ENCODE measurements around the gene CRYBB1. TPM values are rescaled to one million over a fixed set of nuclear protein-coding genes. Genes with fewer than 3 reads are reported as not detected.
"Not testable (repeated sequence)": the region's sequence is repeated elsewhere in the genome, so short reads cannot be mapped to it uniquely, and the experiment has no call there.

Gene CRYBB1
- total RNA-seq, 1 donor from 2014 or later: not detected

GRCh38 chr22:26623984-26624383 is 6.2 kb upstream of the CRYBB1 start:
- intact Hi-C loops (cut with micrococcal nuclease): no loop called here
- DNase-seq: no peak
- peaks cover 3% of the 10 kb centered on the region for H3K27me3 Mint-ChIP-seq
- no peak overlapping the region for H3K4me3 Mint-ChIP-seq
- no peak overlapping the region for H3K27ac Mint-ChIP-seq
- peaks cover 12% of the 10 kb centered on the region for H3K4me1 Mint-ChIP-seq
- H3K9me3 Mint-ChIP-seq: peaks cover 12% of the 10 kb centered on the region
- no peaks in the 10 kb centered on the region for H3K36me3 Mint-ChIP-seq (ENCODE audit: low read depth)

DNA sequence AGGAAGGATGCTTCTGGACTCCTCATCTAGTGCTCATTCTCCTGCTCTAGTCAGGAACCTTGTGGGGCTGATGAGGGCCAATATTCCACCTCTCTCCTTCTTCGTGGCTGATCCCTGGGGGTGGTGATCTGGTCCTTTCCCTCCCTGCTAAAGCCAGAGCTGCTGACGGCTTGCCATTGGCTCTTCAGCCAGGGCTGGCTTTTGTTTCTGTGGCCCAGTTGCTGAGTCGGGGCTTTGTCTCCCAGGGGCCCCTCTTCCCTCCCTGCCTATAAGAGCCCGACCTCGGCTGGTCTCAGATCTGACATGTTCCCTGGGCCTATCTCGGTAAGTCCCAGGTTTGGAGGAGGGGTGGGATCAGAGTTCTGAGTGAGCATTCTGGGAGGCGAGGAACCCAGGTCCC is 3.8 kb upstream of the CRYBB1 start, which contains the start of gene CRYBA4:
Gene CRYBA4, plus strand, starts transcription at position 301 of the 400 bp plus-strand sequence. CDS start 634 bp downstream, outside the sequence.
- no peak for DNase-seq
- Mint-ChIP-seq H3K27ac (no peak within 1 kb of the TSS), H3K36me3 (ENCODE audit: low read depth) (no peaks in the 10 kb centered on the region), H3K27me3 (peaks cover 3% of the 10 kb centered on the region), H3K9me3 (peaks cover 9% of the 10 kb centered on the region), H3K4me1 (peaks cover 8% of the 10 kb centered on the region), H3K4me3 (no peak within 1 kb of the TSS)
- intact Hi-C loops (cut with micrococcal nuclease): no loop called here

- Mint-ChIP-seq H3K27ac (no peak overlapping the region), H3K36me3 (ENCODE audit: low read depth) (no peaks in the 10 kb centered on the region), H3K27me3 (peaks cover 3% of the 10 kb centered on the region), H3K9me3 (peaks cover 9% of the 10 kb centered on the region), H3K4me1 (peaks cover 12% of the 10 kb centered on the region), H3K4me3 (no peak overlapping the region)
- intact Hi-C loops (cut with micrococcal nuclease): no loop called here
- DNase-seq: no peak
These were observed 2.4 kb upstream of the CRYBB1 start for GRCh38 chr22:26620197-26620596.

GRCh38 chr22:26619510-26619909 is 1.7 kb upstream of the CRYBB1 start:
- no peak for DNase-seq
- H3K27ac Mint-ChIP-seq: no peak overlapping the region

GRCh38 chr22:26618455-26618854 is 628 bp upstream of the CRYBB1 start:
- H3K27ac Mint-ChIP-seq: no peak overlapping the region
- intact Hi-C loops (cut with micrococcal nuclease): no loop called here
- peaks cover 17% of the 10 kb centered on the region for H3K4me1 Mint-ChIP-seq
- no peak overlapping the region for H3K4me3 Mint-ChIP-seq
- no peaks in the 10 kb centered on the region for H3K9me3 Mint-ChIP-seq
- no peak for DNase-seq
- H3K36me3 Mint-ChIP-seq (ENCODE audit: low read depth): no peaks in the 10 kb centered on the region
- H3K27me3 Mint-ChIP-seq: peaks cover 8% of the 10 kb centered on the region

More at GRCh38 chr22:26619510-26619909, 1.7 kb upstream of the CRYBB1 start:
- Mint-ChIP-seq H3K27me3 (peaks cover 3% of the 10 kb centered on the region), H3K36me3 (ENCODE audit: low read depth) (no peaks in the 10 kb centered on the region), H3K4me3 (no peak overlapping the region), H3K4me1 (peaks cover 14% of the 10 kb centered on the region), H3K9me3 (peaks cover 7% of the 10 kb centered on the region)
- intact Hi-C loops (cut with micrococcal nuclease): no loop called here

GRCh38 chr22:26616650-26617049 is 1.2 kb downstream of the CRYBB1 start:
- intact Hi-C loops (cut with micrococcal nuclease): no loop called here
- DNase-seq: no peak
- H3K9me3 Mint-ChIP-seq: no peaks in the 10 kb centered on the region
- no peaks in the 10 kb centered on the region for H3K36me3 Mint-ChIP-seq (ENCODE audit: low read depth)
- peaks cover 22% of the 10 kb centered on the region for H3K4me1 Mint-ChIP-seq
- peaks cover 12% of the 10 kb centered on the region for H3K27me3 Mint-ChIP-seq
- no peak overlapping the region for H3K4me3 Mint-ChIP-seq
- no peak overlapping the region for H3K27ac Mint-ChIP-seq

GRCh38 chr22:26615830-26616435 is 1.9 kb downstream of the CRYBB1 start:
- DNase-seq: no peak
- intact Hi-C loops (cut with micrococcal nuclease): no loop called here
- Mint-ChIP-seq H3K9me3 (no peaks in the 10 kb centered on the region), H3K27ac (no peak overlapping the region), H3K4me1 (peaks cover 22% of the 10 kb centered on the region), H3K27me3 (peaks cover 12% of the 10 kb centered on the region), H3K36me3 (ENCODE audit: low read depth) (no peaks in the 10 kb centered on the region), H3K4me3 (no peak overlapping the region)

GRCh38 chr22:26615149-26615548 is 2.7 kb downstream of the CRYBB1 start:
- Mint-ChIP-seq H3K4me3 (no peak overlapping the region), H3K27me3 (peaks cover 12% of the 10 kb centered on the region), H3K4me1 (peaks cover 29% of the 10 kb centered on the region), H3K36me3 (ENCODE audit: low read depth) (no peaks in the 10 kb centered on the region), H3K27ac (no peak overlapping the region), H3K9me3 (no peaks in the 10 kb centered on the region)
- DNase-seq: no peak
- intact Hi-C loops (cut with micrococcal nuclease): no loop called here

- no peak overlapping the region for H3K4me3 Mint-ChIP-seq
- no peaks in the 10 kb centered on the region for H3K36me3 Mint-ChIP-seq (ENCODE audit: low read depth)
These were observed 3.5 kb downstream of the CRYBB1 start for GRCh38 chr22:26614322-26614721.

GRCh38 chr22:26613753-26614152 is 4.1 kb downstream of the CRYBB1 start:
- DNase-seq; H3K36me3 Mint-ChIP-seq (ENCODE audit: low read depth); H3K27ac Mint-ChIP-seq; intact Hi-C loops (cut with micrococcal nuclease); H3K4me3 Mint-ChIP-seq; H3K9me3 Mint-ChIP-seq: not testable (repeated sequence)
- peaks cover 37% of the 10 kb centered on the region for H3K4me1 Mint-ChIP-seq
- H3K27me3 Mint-ChIP-seq: peaks cover 18% of the 10 kb centered on the region

More at GRCh38 chr22:26614322-26614721, 3.5 kb downstream of the CRYBB1 start:
- intact Hi-C loops (cut with micrococcal nuclease): no loop called here
- Mint-ChIP-seq H3K4me1 (peaks cover 35% of the 10 kb centered on the region), H3K27ac (no peak overlapping the region), H3K9me3 (peaks cover 3% of the 10 kb centered on the region), H3K27me3 (peaks cover 14% of the 10 kb centered on the region)
- DNase-seq: no peak

DNA sequence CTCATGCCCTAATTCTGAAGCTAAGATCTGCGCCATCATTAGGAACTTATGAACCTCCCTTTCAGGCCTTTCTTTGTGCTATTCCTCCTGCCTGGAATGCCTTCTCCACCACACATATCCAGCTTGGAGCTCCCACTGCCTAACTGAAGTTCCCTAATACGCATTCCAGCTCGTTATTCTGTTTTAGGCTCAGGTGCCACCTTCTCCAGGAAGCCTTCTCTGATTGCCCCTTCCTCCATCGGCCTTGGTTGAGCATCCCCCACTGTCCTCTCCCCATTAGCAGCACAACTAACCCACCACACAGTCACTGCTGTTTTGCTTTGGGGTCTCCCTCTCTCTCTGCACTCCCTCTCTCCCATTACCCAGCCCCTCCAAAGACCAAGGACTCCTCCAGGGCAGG is 5.2 kb downstream of the CRYBB1 start:
- DNase-seq: no peak
- Mint-ChIP-seq H3K27ac (no peak overlapping the region), H3K27me3 (peaks cover 20% of the 10 kb centered on the region), H3K4me1 (peaks cover 35% of the 10 kb centered on the region), H3K9me3 (peaks cover 6% of the 10 kb centered on the region), H3K36me3 (ENCODE audit: low read depth) (no peaks in the 10 kb centered on the region), H3K4me3 (no peak overlapping the region)
- intact Hi-C loops (cut with micrococcal nuclease): no loop called here

DNA sequence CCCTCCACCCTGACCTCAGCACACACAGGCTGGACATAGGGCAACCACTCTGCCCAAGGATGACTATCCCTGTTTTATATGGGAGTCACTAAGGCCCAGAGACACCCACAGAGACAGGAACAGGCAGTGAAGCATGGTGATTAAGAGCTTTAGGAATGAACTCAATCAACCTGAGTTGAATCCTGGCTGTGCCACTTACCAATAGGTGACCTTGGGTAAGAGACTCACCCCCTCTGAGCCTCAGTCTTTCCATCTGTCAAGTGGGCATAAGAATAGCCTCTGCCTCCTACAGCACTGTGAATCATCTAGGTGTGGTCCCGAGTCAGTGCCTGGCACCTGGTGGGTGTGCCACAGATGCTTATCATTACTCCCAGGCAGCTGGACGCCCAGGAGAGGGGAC is 6.8 kb downstream of the CRYBB1 start:
- Mint-ChIP-seq H3K27ac (no peak overlapping the region), H3K36me3 (ENCODE audit: low read depth) (no peaks in the 10 kb centered on the region), H3K4me3 (no peak overlapping the region), H3K4me1 (peaks cover 30% of the 10 kb centered on the region), H3K9me3 (peaks cover 6% of the 10 kb centered on the region), H3K27me3 (peaks cover 20% of the 10 kb centered on the region)
- intact Hi-C loops (cut with micrococcal nuclease): loop anchor here (1.0 kb wide), 1 partner anchor 32 kb away; no protein-coding TSS in a partner anchor
- DNase-seq: no peak

DNA sequence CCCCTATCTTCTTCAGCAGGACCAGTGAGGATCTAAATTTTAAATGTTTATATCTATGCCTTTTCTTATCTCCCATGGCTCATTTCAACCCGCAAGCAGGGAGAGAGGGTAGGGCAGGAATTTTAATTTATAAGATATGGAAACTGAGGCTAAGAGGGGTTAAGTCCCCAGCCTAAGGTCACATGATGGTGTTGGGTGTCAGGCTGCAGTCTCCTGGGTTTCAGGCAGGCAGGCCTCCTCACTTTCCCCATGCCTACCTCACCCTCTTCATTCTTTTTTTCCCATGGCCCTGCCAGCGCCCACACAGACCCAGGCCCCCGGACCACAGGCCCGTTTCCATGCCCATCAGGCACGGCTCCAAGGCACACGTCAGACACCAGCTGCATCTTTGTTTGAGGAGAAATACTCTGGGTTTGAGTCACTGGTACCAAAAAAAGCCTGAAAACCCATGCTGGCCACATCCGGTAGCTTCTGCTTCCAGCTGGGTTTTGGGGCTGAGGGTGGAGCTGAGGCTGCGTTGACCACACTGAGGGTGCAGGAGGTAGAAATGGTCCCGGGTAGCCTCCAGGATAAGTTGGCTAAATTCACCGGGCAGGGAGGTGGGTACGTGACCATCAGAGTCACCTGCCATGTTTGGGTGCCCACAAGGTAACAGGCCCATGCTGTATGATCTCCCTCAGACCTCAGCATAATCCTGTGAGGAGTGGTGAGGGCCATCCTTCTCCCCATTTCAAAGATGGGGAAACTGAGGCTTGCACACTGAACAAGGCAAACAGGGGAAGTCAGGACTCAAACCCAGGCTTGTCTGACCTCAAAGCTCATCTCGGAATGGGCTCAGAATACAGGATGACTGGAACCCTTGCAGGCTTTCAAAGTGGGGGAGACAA is 7.5 kb downstream of the CRYBB1 start:
- Mint-ChIP-seq H3K4me3 (peak overlapping the region; percentile 33), H3K27ac (peak overlapping the region; percentile 80), H3K4me1 (peaks cover 30% of the 10 kb centered on the region), H3K27me3 (peaks cover 20% of the 10 kb centered on the region), H3K36me3 (ENCODE audit: low read depth) (no peaks in the 10 kb centered on the region), H3K9me3 (peaks cover 6% of the 10 kb centered on the region)
- intact Hi-C loops (cut with micrococcal nuclease): loop anchor here (1.0 kb wide), 1 partner anchor 33 kb away; no protein-coding TSS in a partner anchor
- DNase-seq: peak; percentile 86

DNA sequence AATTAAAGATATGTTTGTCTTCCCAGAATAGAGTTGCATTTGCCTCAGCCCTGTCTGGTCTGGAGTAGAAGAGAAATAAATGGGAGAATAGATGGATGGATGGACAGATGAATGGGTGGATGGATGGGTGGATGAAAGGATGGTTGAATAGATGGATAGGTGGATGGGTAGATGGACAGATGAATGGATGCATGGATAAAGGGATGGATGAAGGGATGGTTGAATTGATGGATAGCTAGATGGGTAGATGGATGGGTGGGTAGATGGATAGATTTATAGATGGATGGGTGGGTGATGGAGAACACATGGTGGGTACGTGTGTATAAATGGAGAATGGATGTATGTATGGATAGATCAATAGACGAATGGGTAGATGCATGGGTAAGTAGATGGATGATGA is 8.5 kb downstream of the CRYBB1 start:
- H3K4me3 Mint-ChIP-seq: no peak overlapping the region

More for the DNA sequence above, 8.5 kb downstream of the CRYBB1 start:
- H3K9me3 Mint-ChIP-seq: peaks cover 6% of the 10 kb centered on the region
- intact Hi-C loops (cut with micrococcal nuclease): no loop called here
- no peaks in the 10 kb centered on the region for H3K36me3 Mint-ChIP-seq (ENCODE audit: low read depth)
- peak overlapping the region; percentile 7 for H3K27ac Mint-ChIP-seq
- DNase-seq: no peak
- peaks cover 19% of the 10 kb centered on the region for H3K27me3 Mint-ChIP-seq
- H3K4me1 Mint-ChIP-seq: peaks cover 27% of the 10 kb centered on the region
